ENCODE results near the gene SLC12A5.

DNA sequence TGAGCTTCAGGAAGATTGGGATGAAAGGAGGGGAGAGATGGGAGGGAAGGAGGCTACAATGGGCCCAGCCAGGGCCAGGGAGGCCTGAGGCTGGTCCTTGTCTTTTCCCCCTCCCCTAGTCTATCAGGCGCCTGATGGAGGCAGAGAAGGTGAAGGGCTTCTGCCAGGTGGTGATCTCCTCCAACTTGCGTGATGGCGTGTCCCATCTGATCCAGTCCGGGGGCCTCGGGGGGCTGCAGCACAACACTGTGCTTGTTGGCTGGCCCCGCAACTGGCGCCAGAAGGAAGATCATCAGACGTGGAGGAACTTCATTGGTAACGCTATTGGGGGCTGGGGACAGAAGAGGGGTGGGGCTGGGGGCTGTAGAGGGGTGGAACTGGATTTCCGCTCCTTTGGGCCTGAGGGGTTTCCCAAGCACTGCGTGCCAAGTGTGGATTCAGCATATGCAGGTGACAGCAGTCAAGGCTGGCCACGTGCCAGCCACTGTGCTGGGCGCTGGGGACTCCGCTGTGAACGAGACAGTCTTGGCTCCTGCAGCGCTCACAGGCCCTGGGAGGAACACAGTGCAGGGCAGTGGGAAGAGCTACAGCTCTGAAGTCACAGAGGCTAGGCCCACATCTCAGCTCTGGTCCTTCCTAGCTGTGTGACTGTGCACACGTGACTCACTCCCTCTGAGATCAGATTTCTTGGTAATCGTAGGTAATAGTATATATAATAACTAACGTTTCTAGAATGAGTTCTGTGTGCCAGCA is 22.7 kb downstream of the SLC12A5 start:
- no peak for TF ChIP-seq CTCF (IDR thresholded peaks at IDR 0.05)
- TF ChIP-seq POLR2A (IDR thresholded peaks at IDR 0.05): no peak
- TF ChIP-seq EP300 (IDR thresholded peaks at IDR 0.05): no peak
